ENCODE measurements around the gene MRFAP1L1.

MRFAP1L1 gene

DNA sequence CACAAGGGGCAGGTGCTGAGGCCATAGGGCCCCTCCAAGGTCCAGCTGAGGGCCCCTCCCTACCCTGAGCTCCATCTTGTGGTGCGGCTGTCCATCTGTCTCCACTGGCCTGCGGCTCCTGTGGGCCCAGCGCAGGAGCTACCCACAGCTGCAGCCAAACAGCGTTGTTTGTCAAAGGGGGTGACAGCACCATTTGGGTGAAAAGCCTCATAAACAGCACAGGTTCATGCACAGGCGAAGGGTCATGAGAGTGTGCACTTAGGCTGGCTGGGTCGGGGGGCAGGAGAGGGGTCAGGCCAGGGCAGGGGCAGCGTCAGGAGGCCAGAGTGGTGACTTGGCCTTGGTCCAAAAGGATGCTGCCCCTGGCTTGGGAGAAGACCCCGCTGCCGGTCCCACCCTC lies 38.6 kb upstream of the MRFAP1L1 start:
- no peaks in the 10 kb centered on the region for H3K36me3 ChIP-seq (replicated peaks)
- H3K27ac ChIP-seq: no peak overlapping the region
- no peak for TF ChIP-seq CTCF (IDR thresholded peaks at IDR 0.05; ENCODE audit: low read depth, low read length, missing control alignments)
- H3K27me3 ChIP-seq (replicated peaks): no peaks in the 10 kb centered on the region
- no peak overlapping the region for H3K4me3 ChIP-seq (ENCODE audit: low read depth, low read length)
- in situ Hi-C loops (cut with HindIII; ENCODE audit: low pct_ligation_motif_present, low sequenced_read_pairs): loop anchor here (25.0 kb wide), 1 partner anchor 114 kb away; no protein-coding TSS in a partner anchor
- no peak for DNase-seq

- in situ Hi-C loops (cut with HindIII; ENCODE audit: low pct_ligation_motif_present, low sequenced_read_pairs): loop anchor here (25.0 kb wide), 1 partner anchor 115 kb away; no protein-coding TSS in a partner anchor
- no peak for TF ChIP-seq CTCF (IDR thresholded peaks at IDR 0.05; ENCODE audit: low read depth, low read length, missing control alignments)
- no peak overlapping the region for H3K4me3 ChIP-seq (ENCODE audit: low read depth, low read length)
- no peaks in the 10 kb centered on the region for H3K36me3 ChIP-seq (replicated peaks)
- no peaks in the 10 kb centered on the region for H3K27me3 ChIP-seq (replicated peaks)
- DNase-seq: no peak
- H3K27ac ChIP-seq: no peak overlapping the region
Observed at GRCh38 chr4:6747294-6748051, 37.8 kb upstream of the MRFAP1L1 start.

GRCh38 chr4:6746721-6747293 lies 37.1 kb upstream of the MRFAP1L1 start:
- no peak overlapping the region for H3K27ac ChIP-seq
- TF ChIP-seq CTCF (IDR thresholded peaks at IDR 0.05; ENCODE audit: low read depth, low read length, missing control alignments): no peak
- DNase-seq: no peak
- H3K4me3 ChIP-seq (ENCODE audit: low read depth, low read length): no peak overlapping the region
- in situ Hi-C loops (cut with HindIII; ENCODE audit: low pct_ligation_motif_present, low sequenced_read_pairs): loop anchor here (25.0 kb wide), 1 partner anchor 115 kb away; no protein-coding TSS in a partner anchor
- H3K27me3 ChIP-seq (replicated peaks): no peaks in the 10 kb centered on the region
- no peaks in the 10 kb centered on the region for H3K36me3 ChIP-seq (replicated peaks)

DNA sequence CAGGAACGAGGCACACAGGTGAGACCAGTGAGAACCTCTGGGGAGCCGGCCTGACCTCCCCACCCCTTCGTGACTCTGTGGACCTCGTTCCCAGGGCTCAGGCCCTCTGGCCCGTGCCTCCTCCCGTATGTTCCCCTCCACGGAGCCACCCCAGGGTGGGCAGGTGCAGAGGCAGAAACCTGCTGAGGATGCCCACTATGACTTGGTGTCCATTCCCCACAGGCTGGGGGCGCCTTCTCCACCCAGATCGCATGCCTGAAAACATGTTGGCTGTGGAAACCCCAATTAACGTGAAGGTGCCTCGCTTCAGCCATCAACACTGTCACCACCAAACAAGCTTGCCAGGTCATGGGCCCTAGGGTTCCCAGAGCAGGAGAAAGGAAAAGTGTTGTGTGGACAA lies 33.3 kb upstream of the MRFAP1L1 start:
- Histone ChIP-seq H3K27ac (no peak overlapping the region), H3K36me3 (replicated peaks) (no peaks in the 10 kb centered on the region), H3K27me3 (replicated peaks) (no peaks in the 10 kb centered on the region), H3K4me3 (ENCODE audit: low read depth, low read length) (no peak overlapping the region)
- DNase-seq: no peak
- in situ Hi-C loops (cut with HindIII; ENCODE audit: low pct_ligation_motif_present, low sequenced_read_pairs): loop anchor here (25.0 kb wide), 1 partner anchor 119 kb away; no protein-coding TSS in a partner anchor
- no peak for TF ChIP-seq CTCF (IDR thresholded peaks at IDR 0.05; ENCODE audit: low read depth, low read length, missing control alignments)

GRCh38 chr4:6742507-6742906 lies 32.8 kb upstream of the MRFAP1L1 start:
- H3K36me3 ChIP-seq (replicated peaks): no peaks in the 10 kb centered on the region
- DNase-seq: no peak
- H3K27ac ChIP-seq: no peak overlapping the region
- no peak for TF ChIP-seq CTCF (IDR thresholded peaks at IDR 0.05; ENCODE audit: low read depth, low read length, missing control alignments)
- no peak overlapping the region for H3K4me3 ChIP-seq (ENCODE audit: low read depth, low read length)
- H3K27me3 ChIP-seq (replicated peaks): no peaks in the 10 kb centered on the region
- in situ Hi-C loops (cut with HindIII; ENCODE audit: low pct_ligation_motif_present, low sequenced_read_pairs): loop anchor here (25.0 kb wide), 1 partner anchor 120 kb away; no protein-coding TSS in a partner anchor
